ENCODE data around the gene UBTD1. TPM values are rescaled to one million over a fixed set of nuclear protein-coding genes. Genes with fewer than 3 reads are reported as not detected.

The UBTD1 gene
- polyA plus RNA-seq, 1 donor from 2014 or later = 3.3 TPM

- Histone ChIP-seq H4K20me1 (ENCODE audit: insufficient read depth) (no peaks in the 10 kb centered on the region), H3K79me2 (replicated peaks; ENCODE audit: insufficient read depth, low read length) (no peaks in the 10 kb centered on the region), H3K9me2 (ENCODE audit: insufficient read depth, low read length) (no peaks in the 10 kb centered on the region), H3K27me3 (ENCODE audit: insufficient read depth, low read depth, low read length) (peaks cover 22% of the 10 kb centered on the region), H3K9ac (ENCODE audit: low read length) (no peak overlapping the region), H3K4me3 (ENCODE audit: low read length) (no peak overlapping the region), H3K9me3 (ENCODE audit: low read length) (no peaks in the 10 kb centered on the region), H2AFZ (ENCODE audit: low read depth, low read length) (no peak overlapping the region), H3K27ac (ENCODE audit: low read length) (no peak overlapping the region), H3F3A (ENCODE audit: insufficient read depth, low read length, poor library complexity, severe bottlenecking) (no peaks in the 10 kb centered on the region), H3K36me3 (ENCODE audit: insufficient read depth, low read length) (no peaks in the 10 kb centered on the region), H3K4me2 (ENCODE audit: low read length) (no peak overlapping the region)
- TF ChIP-seq TAF1 (IDR thresholded peaks at IDR 0.05; ENCODE audit: low read depth) (no peak), EZH2 (IDR thresholded peaks at IDR 0.05; ENCODE audit: borderline replicate concordance, insufficient read depth, low read length, poor library complexity, severe bottlenecking) (no peak), CTCF (IDR thresholded peaks at IDR 0.05; ENCODE audit: poor library complexity, severe bottlenecking) (no peak), RAD21 (conservative IDR thresholded peaks at IDR 0.05) (no peak), REST (IDR thresholded peaks at IDR 0.05; ENCODE audit: borderline replicate concordance) (no peak), EP300 (conservative IDR thresholded peaks at IDR 0.05; ENCODE audit: poor library complexity, severe bottlenecking) (no peak), MXI1 (conservative IDR thresholded peaks at IDR 0.05; ENCODE audit: poor library complexity, severe bottlenecking) (no peak), POLR2AphosphoS5 (IDR thresholded peaks at IDR 0.05) (no peak), SMC3 (conservative IDR thresholded peaks at IDR 0.05; ENCODE audit: poor library complexity) (no peak)
These were observed 6.4 kb downstream of the UBTD1 start for GRCh38 chr10:97505152-97505551.

GRCh38 chr10:97506199-97506991 lies 7.7 kb downstream of the UBTD1 start:
- Histone ChIP-seq H3K4me3 (ENCODE audit: low read length) (no peak overlapping the region), H3K9me3 (ENCODE audit: low read length) (no peaks in the 10 kb centered on the region), H3F3A (ENCODE audit: insufficient read depth, low read length, poor library complexity, severe bottlenecking) (no peaks in the 10 kb centered on the region), H3K27me3 (ENCODE audit: insufficient read depth, low read depth, low read length) (peaks cover 9% of the 10 kb centered on the region), H3K9me2 (ENCODE audit: insufficient read depth, low read length) (no peaks in the 10 kb centered on the region), H3K9ac (ENCODE audit: low read length) (no peak overlapping the region), H3K27ac (ENCODE audit: low read length) (no peak overlapping the region), H2AFZ (ENCODE audit: low read depth, low read length) (no peak overlapping the region), H3K36me3 (ENCODE audit: insufficient read depth, low read length) (no peaks in the 10 kb centered on the region), H3K79me2 (replicated peaks; ENCODE audit: insufficient read depth, low read length) (no peaks in the 10 kb centered on the region), H3K4me2 (ENCODE audit: low read length) (no peak overlapping the region), H4K20me1 (ENCODE audit: insufficient read depth) (no peaks in the 10 kb centered on the region)
- TF ChIP-seq TAF1 (IDR thresholded peaks at IDR 0.05; ENCODE audit: low read depth) (no peak), POLR2AphosphoS5 (IDR thresholded peaks at IDR 0.05) (no peak), MXI1 (conservative IDR thresholded peaks at IDR 0.05; ENCODE audit: poor library complexity, severe bottlenecking) (no peak), CTCF (IDR thresholded peaks at IDR 0.05; ENCODE audit: poor library complexity, severe bottlenecking) (no peak), RAD21 (conservative IDR thresholded peaks at IDR 0.05) (no peak), REST (IDR thresholded peaks at IDR 0.05; ENCODE audit: borderline replicate concordance) (no peak), SMC3 (conservative IDR thresholded peaks at IDR 0.05; ENCODE audit: poor library complexity) (no peak), EZH2 (IDR thresholded peaks at IDR 0.05; ENCODE audit: borderline replicate concordance, insufficient read depth, low read length, poor library complexity, severe bottlenecking) (no peak), EP300 (conservative IDR thresholded peaks at IDR 0.05; ENCODE audit: poor library complexity, severe bottlenecking) (no peak)

Measured in neural cell (in vitro differentiated cells).